Nephron progenitor cell (in vitro differentiated cells): ENCODE data around the gene ELOB.
"Not testable (repeated sequence)": the region's sequence is repeated elsewhere in the genome, so short reads cannot be mapped to it uniquely, and the experiment has no call there.

Source experiments
- DNase-seq: peaks from one replicate; pipeline ENCODE4 v3.0.0; 2021
- H3K27ac Mint-ChIP-seq: 2 replicates; pipeline ENCODE4 v1.8.0; 2021; ENCODE audit warnings: mild to moderate bottlenecking, moderate library complexity, mixed read lengths
- H3K27me3 Mint-ChIP-seq: 2 replicates; pipeline ENCODE4 v1.8.0; 2021; ENCODE audit warnings: mild to moderate bottlenecking, low read depth, mixed read lengths; ENCODE audit not compliant: poor library complexity
- H3K36me3 Mint-ChIP-seq: 2 replicates; pipeline ENCODE4 v1.8.0; 2021; ENCODE audit warnings: low read depth, mixed read lengths
- H3K4me1 Mint-ChIP-seq: 2 replicates; pipeline ENCODE4 v1.8.0; 2021; ENCODE audit warnings: mixed read lengths
- H3K4me3 Mint-ChIP-seq: 2 replicates; pipeline ENCODE4 v1.8.0; 2021; ENCODE audit warnings: mild to moderate bottlenecking, moderate library complexity, mixed read lengths
- H3K9me3 Mint-ChIP-seq: 2 replicates; pipeline ENCODE4 v1.8.0; 2021; ENCODE audit warnings: mild to moderate bottlenecking, moderate library complexity, mixed read lengths
- TF ChIP-seq, protein P1 (sequence below): fragments of 200-600 bp; sonication (generic); IDR thresholded peaks from 2 replicates; pipeline ENCODE4 v1.5.0; 2021; ENCODE audit warnings: antibody characterized with exemption

Gene ELOB

DNA sequence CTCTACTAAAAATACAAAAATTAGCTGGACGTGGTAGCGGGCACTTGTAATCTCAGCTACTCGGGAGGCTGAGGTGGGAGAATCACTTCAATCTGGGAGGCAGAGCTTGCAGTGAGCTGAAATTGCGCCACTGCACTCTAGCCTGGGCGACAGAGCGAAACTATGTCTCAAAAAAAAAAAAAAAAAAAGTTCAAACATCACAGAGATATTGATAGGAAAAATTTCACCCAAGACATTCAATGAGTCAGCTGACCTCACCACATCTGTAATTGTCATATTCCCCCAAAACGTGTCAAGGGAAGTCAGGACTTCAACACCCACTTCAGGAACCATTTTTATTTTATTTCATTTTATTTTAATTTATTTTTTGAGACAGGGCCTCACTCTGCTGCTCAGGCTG is 49.0 kb downstream of the ELOB start:
- TF ChIP-seq, protein P1, sequence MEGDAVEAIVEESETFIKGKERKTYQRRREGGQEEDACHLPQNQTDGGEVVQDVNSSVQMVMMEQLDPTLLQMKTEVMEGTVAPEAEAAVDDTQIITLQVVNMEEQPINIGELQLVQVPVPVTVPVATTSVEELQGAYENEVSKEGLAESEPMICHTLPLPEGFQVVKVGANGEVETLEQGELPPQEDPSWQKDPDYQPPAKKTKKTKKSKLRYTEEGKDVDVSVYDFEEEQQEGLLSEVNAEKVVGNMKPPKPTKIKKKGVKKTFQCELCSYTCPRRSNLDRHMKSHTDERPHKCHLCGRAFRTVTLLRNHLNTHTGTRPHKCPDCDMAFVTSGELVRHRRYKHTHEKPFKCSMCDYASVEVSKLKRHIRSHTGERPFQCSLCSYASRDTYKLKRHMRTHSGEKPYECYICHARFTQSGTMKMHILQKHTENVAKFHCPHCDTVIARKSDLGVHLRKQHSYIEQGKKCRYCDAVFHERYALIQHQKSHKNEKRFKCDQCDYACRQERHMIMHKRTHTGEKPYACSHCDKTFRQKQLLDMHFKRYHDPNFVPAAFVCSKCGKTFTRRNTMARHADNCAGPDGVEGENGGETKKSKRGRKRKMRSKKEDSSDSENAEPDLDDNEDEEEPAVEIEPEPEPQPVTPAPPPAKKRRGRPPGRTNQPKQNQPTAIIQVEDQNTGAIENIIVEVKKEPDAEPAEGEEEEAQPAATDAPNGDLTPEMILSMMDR: no peak
- Mint-ChIP-seq H3K4me3 (no peak overlapping the region), H3K4me1 (no peaks in the 10 kb centered on the region), H3K27ac (no peak overlapping the region), H3K36me3 (no peaks in the 10 kb centered on the region), H3K9me3 (no peaks in the 10 kb centered on the region), H3K27me3 (peaks cover 21% of the 10 kb centered on the region)
- no peak for DNase-seq

DNA sequence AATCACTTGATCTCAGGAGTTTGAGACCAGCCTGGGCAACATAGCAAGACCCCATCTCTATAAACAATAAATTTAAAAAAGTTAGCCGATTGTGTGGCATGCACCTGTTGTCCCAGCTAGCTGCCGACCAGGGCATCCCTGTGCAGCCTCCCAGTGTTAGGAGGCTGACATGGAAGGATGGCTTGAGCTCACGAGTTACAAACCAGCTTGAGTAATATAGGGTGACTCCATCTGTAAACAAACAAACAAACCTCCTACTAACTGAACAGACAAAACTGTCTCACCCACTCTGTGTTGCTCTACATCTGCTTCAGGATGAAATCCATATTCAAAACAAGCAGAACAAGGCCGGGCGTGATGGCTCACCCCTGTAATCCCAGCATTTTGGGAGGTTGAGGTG is 50.2 kb downstream of the ELOB start:
- no peaks in the 10 kb centered on the region for H3K36me3 Mint-ChIP-seq
- peaks cover 27% of the 10 kb centered on the region for H3K27me3 Mint-ChIP-seq
- no peak overlapping the region for H3K4me3 Mint-ChIP-seq
- no peaks in the 10 kb centered on the region for H3K9me3 Mint-ChIP-seq
- TF ChIP-seq, protein P1: no peak
- no peak overlapping the region for H3K27ac Mint-ChIP-seq
- H3K4me1 Mint-ChIP-seq: no peaks in the 10 kb centered on the region
- no peak for DNase-seq

DNA sequence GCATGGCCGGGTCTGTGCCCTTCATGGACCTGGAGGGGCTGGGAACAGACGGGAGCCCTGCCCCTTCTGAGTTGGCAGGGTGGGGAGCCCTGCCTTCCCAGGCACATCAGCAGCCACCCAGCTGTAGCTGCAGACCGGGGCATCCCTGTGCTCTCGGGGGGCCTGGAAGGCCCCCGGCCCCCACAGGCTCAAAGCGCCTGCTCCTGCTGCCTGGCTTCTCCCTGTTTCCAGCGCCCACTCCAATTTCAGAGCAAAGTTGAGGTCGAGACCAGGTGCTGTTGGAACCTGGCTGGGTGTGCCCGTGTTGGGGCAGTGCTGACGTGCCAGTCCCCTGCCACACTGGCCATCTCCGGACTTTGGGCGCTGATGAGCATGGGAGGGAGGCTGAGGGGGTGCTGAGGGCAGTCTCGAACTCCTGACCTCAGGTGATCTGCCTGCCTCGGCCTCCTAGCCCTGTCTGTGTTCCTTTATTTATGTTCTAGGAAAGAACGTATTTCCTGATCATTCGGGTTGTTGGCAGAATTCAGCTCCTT is 52.2 kb downstream of the ELOB start:
- Mint-ChIP-seq H3K27me3 (peaks cover 19% of the 10 kb centered on the region), H3K9me3 (no peaks in the 10 kb centered on the region), H3K4me3 (no peak overlapping the region)

DNA sequence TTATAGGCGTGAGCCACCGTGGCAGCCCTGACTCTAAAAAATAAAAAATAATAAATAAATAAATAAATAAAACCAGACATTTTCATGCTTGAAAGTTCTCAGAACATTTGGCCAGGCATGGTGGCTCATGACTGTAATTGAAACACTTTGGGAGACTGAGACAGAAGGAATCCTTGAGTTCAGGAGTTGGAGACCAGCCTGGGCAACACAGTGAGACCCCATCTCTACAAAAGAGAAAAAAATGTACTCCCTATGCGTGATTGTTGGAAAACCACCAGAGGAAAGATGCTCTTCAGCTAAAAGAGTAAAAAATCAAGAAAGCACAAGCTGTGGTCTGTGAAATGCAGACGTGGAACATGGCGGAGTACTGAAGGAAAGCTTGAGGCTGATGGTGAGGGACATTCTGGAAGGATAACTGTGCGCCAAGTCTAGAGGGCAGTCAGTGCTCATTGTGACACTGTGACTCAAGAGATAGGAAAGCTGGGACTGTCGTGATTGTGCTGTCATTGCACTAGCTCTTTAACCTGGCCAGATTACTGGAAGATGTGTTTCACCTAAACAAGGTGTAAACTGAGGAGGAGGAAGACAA is 52.9 kb downstream of the ELOB start:
- DNase-seq: no peak
- H3K27ac Mint-ChIP-seq: no peak overlapping the region
- H3K4me1 Mint-ChIP-seq: no peaks in the 10 kb centered on the region
- TF ChIP-seq, protein P1: no peak
- no peaks in the 10 kb centered on the region for H3K36me3 Mint-ChIP-seq
- peaks cover 19% of the 10 kb centered on the region for H3K27me3 Mint-ChIP-seq
- no peaks in the 10 kb centered on the region for H3K9me3 Mint-ChIP-seq
- H3K4me3 Mint-ChIP-seq: no peak overlapping the region

More for the DNA sequence above, 52.2 kb downstream of the ELOB start:
- DNase-seq: no peak
- no peaks in the 10 kb centered on the region for H3K4me1 Mint-ChIP-seq
- TF ChIP-seq, protein P1: no peak
- H3K27ac Mint-ChIP-seq: no peak overlapping the region
- H3K36me3 Mint-ChIP-seq: no peaks in the 10 kb centered on the region

DNA sequence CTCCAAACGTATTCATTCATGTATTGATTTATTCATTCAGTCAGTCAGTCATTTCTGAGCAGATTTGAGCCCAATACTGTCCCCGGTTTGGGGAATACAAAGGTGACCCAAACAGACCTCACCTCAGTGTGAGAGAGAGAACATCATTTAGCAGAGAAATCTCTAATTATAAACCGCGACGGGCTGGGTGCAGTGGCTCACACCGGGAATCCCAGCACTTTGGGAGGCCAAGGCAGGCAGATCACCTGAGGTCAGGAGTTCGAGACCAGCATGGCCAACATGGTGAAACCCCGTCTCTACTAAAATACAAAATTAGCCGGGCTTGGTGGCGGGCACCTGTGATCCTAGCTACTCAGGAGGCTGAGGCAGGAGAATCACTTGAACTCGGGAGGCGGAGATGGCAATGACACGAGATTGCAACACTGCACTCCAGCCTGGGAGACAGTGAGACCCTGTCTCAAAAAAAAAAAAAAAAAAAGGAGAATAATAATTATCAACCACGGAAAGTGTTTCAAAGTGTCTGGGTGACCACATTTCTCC is 55.4 kb downstream of the ELOB start:
- not testable (repeated sequence) for H3K9me3 Mint-ChIP-seq, H3K4me1 Mint-ChIP-seq, DNase-seq, H3K36me3 Mint-ChIP-seq, H3K27ac Mint-ChIP-seq
- Mint-ChIP-seq H3K4me3 (peak overlapping the region; percentile 74), H3K27me3 (peaks cover 18% of the 10 kb centered on the region)
